ENCODE measurements around the gene SLC46A3. TPM values are rescaled to one million over a fixed set of nuclear protein-coding genes. Genes with fewer than 3 reads are reported as not detected.
"Not testable (repeated sequence)": the region's sequence is repeated elsewhere in the genome, so short reads cannot be mapped to it uniquely, and the experiment has no call there.

The SLC46A3 gene
- total RNA-seq, 1 donor from 2014 or later, result 13.2 TPM

DNA sequence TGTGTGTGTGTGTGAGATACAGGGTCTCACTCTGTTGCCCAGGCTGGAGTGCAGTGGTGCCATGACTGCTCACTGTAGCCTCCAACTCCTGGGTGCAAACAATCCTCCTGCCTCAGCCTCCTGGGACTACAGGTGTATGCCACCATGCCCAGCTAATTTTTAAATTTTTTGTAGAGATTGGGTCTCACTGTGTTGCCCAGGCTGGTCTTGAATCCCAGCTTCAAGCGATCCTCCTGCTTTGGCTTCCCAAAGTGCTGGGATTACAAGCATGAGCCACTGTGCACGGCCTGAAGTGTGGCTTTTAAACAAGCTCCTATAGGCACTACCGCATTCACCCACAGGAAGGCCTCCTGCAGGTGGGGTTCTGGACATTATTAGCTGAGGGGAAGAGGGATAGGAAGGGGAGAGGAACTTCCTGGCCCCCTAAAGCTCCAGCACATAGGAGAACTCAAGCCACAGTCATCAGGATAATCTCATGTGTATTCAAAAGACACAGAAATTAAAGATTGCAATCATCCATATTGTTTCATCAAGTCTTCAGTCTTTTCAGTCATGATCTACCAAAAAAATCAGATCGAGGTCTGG lies 24.8 kb upstream of the SLC46A3 start:
- DNase-seq (ENCODE audit: extremely low spot score, unreplicated experiment), result peak; percentile 21
- Mint-ChIP-seq H3K36me3 (ENCODE audit: unreplicated experiment) (no peaks in the 10 kb centered on the region), H3K4me3 (ENCODE audit: unreplicated experiment) (no peak overlapping the region), H3K4me1 (ENCODE audit: unreplicated experiment) (peaks cover 33% of the 10 kb centered on the region), H3K27me3 (ENCODE audit: unreplicated experiment) (no peaks in the 10 kb centered on the region), H3K9me3 (ENCODE audit: unreplicated experiment) (no peaks in the 10 kb centered on the region), H3K27ac (ENCODE audit: unreplicated experiment) (peak overlapping the region; percentile 70)
- TF ChIP-seq, protein P1, sequence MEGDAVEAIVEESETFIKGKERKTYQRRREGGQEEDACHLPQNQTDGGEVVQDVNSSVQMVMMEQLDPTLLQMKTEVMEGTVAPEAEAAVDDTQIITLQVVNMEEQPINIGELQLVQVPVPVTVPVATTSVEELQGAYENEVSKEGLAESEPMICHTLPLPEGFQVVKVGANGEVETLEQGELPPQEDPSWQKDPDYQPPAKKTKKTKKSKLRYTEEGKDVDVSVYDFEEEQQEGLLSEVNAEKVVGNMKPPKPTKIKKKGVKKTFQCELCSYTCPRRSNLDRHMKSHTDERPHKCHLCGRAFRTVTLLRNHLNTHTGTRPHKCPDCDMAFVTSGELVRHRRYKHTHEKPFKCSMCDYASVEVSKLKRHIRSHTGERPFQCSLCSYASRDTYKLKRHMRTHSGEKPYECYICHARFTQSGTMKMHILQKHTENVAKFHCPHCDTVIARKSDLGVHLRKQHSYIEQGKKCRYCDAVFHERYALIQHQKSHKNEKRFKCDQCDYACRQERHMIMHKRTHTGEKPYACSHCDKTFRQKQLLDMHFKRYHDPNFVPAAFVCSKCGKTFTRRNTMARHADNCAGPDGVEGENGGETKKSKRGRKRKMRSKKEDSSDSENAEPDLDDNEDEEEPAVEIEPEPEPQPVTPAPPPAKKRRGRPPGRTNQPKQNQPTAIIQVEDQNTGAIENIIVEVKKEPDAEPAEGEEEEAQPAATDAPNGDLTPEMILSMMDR (IDR thresholded peaks at IDR 0.05), result no peak

DNA sequence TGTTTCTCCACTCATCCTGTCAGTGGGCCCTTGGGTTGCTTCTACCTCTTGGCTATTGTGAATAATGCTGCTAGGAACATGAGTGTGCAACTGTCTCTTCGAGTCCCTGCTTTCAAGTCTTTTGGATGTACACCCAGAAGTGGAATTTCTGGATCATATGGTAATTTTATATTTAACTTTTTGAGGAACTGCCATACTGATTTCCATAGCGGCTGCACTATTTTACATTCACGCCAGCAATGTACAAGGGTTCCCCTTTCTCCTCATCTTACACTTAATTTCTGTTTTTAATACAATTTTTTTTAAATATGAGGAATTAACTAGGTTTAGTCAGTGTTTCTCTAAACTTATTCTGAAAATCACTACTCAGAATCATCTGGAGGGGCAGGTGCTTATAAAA lies 24.2 kb upstream of the SLC46A3 start:
- TF ChIP-seq, protein P1 (IDR thresholded peaks at IDR 0.05), result no peak
- DNase-seq (ENCODE audit: extremely low spot score, unreplicated experiment), result no peak
- no peaks in the 10 kb centered on the region for H3K36me3 Mint-ChIP-seq (ENCODE audit: unreplicated experiment)
- H3K4me3 Mint-ChIP-seq (ENCODE audit: unreplicated experiment), result no peak overlapping the region
- no peaks in the 10 kb centered on the region for H3K9me3 Mint-ChIP-seq (ENCODE audit: unreplicated experiment)
- peaks cover 33% of the 10 kb centered on the region for H3K4me1 Mint-ChIP-seq (ENCODE audit: unreplicated experiment)
- no peaks in the 10 kb centered on the region for H3K27me3 Mint-ChIP-seq (ENCODE audit: unreplicated experiment)
- H3K27ac Mint-ChIP-seq (ENCODE audit: unreplicated experiment), result no peak overlapping the region

DNA sequence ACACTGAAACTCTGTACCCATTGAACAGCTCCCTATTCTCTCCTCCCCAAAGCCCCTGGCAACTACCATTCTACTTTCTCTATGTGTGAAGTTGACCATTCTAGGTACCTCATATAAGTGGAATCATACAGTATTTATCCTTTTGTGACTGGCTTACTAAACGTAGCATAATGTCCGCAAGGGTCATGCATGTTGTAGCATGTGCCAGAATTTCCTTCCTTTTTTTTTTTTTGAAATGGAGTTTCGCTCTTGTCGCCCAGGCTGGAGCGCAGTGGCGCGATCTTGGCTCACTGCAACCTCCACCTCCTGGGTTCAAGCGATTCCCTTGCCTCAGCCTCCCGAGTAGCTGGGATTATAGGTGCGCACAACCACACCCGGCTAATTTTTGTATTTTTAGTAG lies 23.7 kb upstream of the SLC46A3 start:
- not testable (repeated sequence) for H3K27ac Mint-ChIP-seq (ENCODE audit: unreplicated experiment); H3K4me3 Mint-ChIP-seq (ENCODE audit: unreplicated experiment); H3K9me3 Mint-ChIP-seq (ENCODE audit: unreplicated experiment); H3K36me3 Mint-ChIP-seq (ENCODE audit: unreplicated experiment); DNase-seq (ENCODE audit: extremely low spot score, unreplicated experiment); H3K27me3 Mint-ChIP-seq (ENCODE audit: unreplicated experiment)
- peaks cover 33% of the 10 kb centered on the region for H3K4me1 Mint-ChIP-seq (ENCODE audit: unreplicated experiment)

DNA sequence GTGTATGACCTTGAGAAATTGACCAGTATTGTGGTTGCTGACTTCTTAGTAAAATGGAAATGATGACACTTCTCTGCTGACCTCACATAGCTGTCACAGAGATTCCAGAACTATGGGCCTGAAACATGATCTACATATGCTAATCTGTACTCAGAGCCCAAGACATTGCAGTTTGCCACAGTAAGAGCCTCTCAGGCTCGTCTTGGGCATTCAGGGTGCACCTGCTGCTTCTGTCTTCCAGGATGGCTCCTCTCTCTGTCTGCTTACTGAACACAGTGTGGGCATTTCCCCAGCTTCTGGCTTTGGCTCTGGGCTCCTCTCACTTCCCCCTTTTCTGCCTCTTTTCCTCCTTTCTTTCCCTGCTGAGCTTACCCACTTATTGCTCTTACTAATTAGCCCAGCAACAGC lies 22.3 kb upstream of the SLC46A3 start:
- H3K36me3 Mint-ChIP-seq (ENCODE audit: unreplicated experiment), result no peaks in the 10 kb centered on the region
- H3K27me3 Mint-ChIP-seq (ENCODE audit: unreplicated experiment), result no peaks in the 10 kb centered on the region
- TF ChIP-seq, protein P1 (IDR thresholded peaks at IDR 0.05), result no peak
- H3K27ac Mint-ChIP-seq (ENCODE audit: unreplicated experiment), result no peak overlapping the region
- no peak overlapping the region for H3K4me3 Mint-ChIP-seq (ENCODE audit: unreplicated experiment)
- peaks cover 28% of the 10 kb centered on the region for H3K4me1 Mint-ChIP-seq (ENCODE audit: unreplicated experiment)
- DNase-seq (ENCODE audit: extremely low spot score, unreplicated experiment), result no peak
- no peaks in the 10 kb centered on the region for H3K9me3 Mint-ChIP-seq (ENCODE audit: unreplicated experiment)

DNA sequence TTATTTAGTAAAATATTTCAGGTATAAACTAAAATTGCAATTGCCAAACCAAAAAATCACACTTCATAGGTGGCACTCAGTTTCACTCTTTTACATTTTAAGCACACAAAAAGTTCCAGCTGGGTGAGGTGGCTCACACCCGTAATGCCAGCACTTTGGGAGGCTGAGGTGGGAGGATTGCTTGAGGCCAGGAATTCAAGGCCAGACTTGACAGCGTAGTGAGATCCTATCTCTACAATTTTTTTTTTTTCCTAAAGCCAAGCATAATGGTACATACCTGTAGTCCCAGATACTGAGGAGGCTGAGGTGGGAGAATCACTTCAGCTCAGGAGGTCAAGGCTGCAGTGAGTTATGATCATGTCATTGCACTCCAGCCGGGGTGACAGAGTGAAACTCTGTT lies 20.6 kb upstream of the SLC46A3 start:
- no peak overlapping the region for H3K4me3 Mint-ChIP-seq (ENCODE audit: unreplicated experiment)
- H3K9me3 Mint-ChIP-seq (ENCODE audit: unreplicated experiment), result no peaks in the 10 kb centered on the region
- H3K4me1 Mint-ChIP-seq (ENCODE audit: unreplicated experiment), result peaks cover 12% of the 10 kb centered on the region
- TF ChIP-seq, protein P1 (IDR thresholded peaks at IDR 0.05), result no peak
- no peak overlapping the region for H3K27ac Mint-ChIP-seq (ENCODE audit: unreplicated experiment)
- no peaks in the 10 kb centered on the region for H3K36me3 Mint-ChIP-seq (ENCODE audit: unreplicated experiment)
- H3K27me3 Mint-ChIP-seq (ENCODE audit: unreplicated experiment), result no peaks in the 10 kb centered on the region
- no peak for DNase-seq (ENCODE audit: extremely low spot score, unreplicated experiment)

All from osteocyte (in vitro differentiated cells).